Natural killer cell (primary cell): ENCODE results near the gene ATL2. TPM values are rescaled to one million over a fixed set of nuclear protein-coding genes. Genes with fewer than 3 reads are reported as not detected.

ENCODE experiments used
- ATAC-seq, 3 donors: fragments of 150-1000 bp in 2 of 3; fragments of 200-7000 bp in 1 of 3; cut with Tn5 transposase; 1 replicate in 1 of 3; 2 replicates in 2 of 3; pipeline ENCODE4 v1.10.0; 2021; ENCODE audit warnings: mild to moderate bottlenecking in 2 of 3, moderate library complexity in 2 of 3
- DNase-seq, 2 donors: peaks; one replicate each; pipeline versions ENCODE4 v3.0.0 to v3.0.0-alpha.2; 2013 to 2021; ENCODE audit warnings: mixed read lengths in 1 of 2
- H3K27ac ChIP-seq: one replicate; pipeline ENCODE4 v1.5.1; 2013; ENCODE audit warnings: mild to moderate bottlenecking, low read length
- H3K27me3 ChIP-seq: one replicate; pipeline ENCODE4 v1.6.1; 2013; ENCODE audit warnings: low read length; ENCODE audit not compliant: control insufficient read depth, insufficient read depth
- H3K36me3 ChIP-seq: one replicate; pipeline ENCODE4 v1.6.1; 2013; ENCODE audit warnings: low read length; ENCODE audit not compliant: control insufficient read depth, insufficient read depth
- H3K4me1 ChIP-seq: one replicate; pipeline ENCODE4 v1.6.1; 2013; ENCODE audit warnings: low read length; ENCODE audit not compliant: control insufficient read depth, insufficient read depth
- H3K4me3 ChIP-seq: one replicate; pipeline ENCODE4 v1.5.1; 2013; ENCODE audit warnings: low read length
- H3K9me3 ChIP-seq: one replicate; pipeline ENCODE4 v1.6.1; 2013; ENCODE audit warnings: low read length; ENCODE audit not compliant: control insufficient read depth, insufficient read depth
- H3K27ac Mint-ChIP-seq, 2 donors: one replicate each; pipeline ENCODE4 v1.8.0; 2022; ENCODE audit warnings: mild to moderate bottlenecking in 2 of 2, mixed read lengths in 2 of 2, moderate library complexity in 1 of 2
- H3K27me3 Mint-ChIP-seq, 2 donors: one replicate each; pipeline ENCODE4 v1.8.0; 2022; ENCODE audit warnings: low read depth in 2 of 2, mixed read lengths in 2 of 2
- H3K36me3 Mint-ChIP-seq: one replicate; pipeline ENCODE4 v1.8.0; 2022; ENCODE audit warnings: mixed read lengths
- H3K4me1 Mint-ChIP-seq, 2 donors: one replicate each; pipeline ENCODE4 v1.8.0; 2022; ENCODE audit warnings: mixed read lengths in 2 of 2
- H3K4me3 Mint-ChIP-seq: one replicate; pipeline ENCODE4 v1.8.0; 2022; ENCODE audit warnings: mild to moderate bottlenecking, moderate library complexity, mixed read lengths
- H3K9me3 Mint-ChIP-seq, 2 donors: one replicate each; pipeline ENCODE4 v1.8.0; 2022; ENCODE audit warnings: mixed read lengths in 2 of 2
- CTCF ChIP-seq: fragments of 200-600 bp; IDR thresholded peaks from one replicate; pipeline ENCODE4 v1.8.0; 2022; ENCODE audit warnings: antibody characterized with exemption
- WGBS: methylation state at CpG from one replicate; pipeline ENCODE4 v1.1.7; 2013; ENCODE audit warnings: missing lambda C conversion rate; ENCODE audit not compliant: insufficient coverage; 5-methylcytosine and 5-hydroxymethylcytosine counted together
- intact Hi-C: fragments of 100-400 bp; cut with micrococcal nuclease; formaldehyde crosslinking; loops from one replicate; pipeline ENCODE4 v1.14.2; 2022
- total RNA-seq, 4 donors: library from RNA; stranded (reverse); fragments of 120-200 nt in 1 of 4; gene quantifications; one replicate each; pipeline versions ENCODE4 v1.2.3 to v1.2.4, GENCODE V29; 2013 to 2022

ATL2 gene
- total RNA-seq, 3 donors from 2014 or later (not counting 1 experiment from before 2014, with no cell fraction given): 48.3 to 51.8 (median 51.5) TPM

GRCh38 chr2:38293152-38293865 is 83.8 kb downstream of the ATL2 start:
- Mint-ChIP-seq H3K9me3 (no peaks in the 10 kb centered on the region), H3K27ac (no peak overlapping the region), H3K4me3 (no peak overlapping the region), H3K27me3 (peaks cover 4 to 6% of the 10 kb centered on the region in 2 donors), H3K4me1 (no peaks in the 10 kb centered on the region), H3K36me3 (peaks cover 19% of the 10 kb centered on the region)
- DNase-seq (no peak), ATAC-seq (no peak)
- Histone ChIP-seq H3K4me3 (no peak overlapping the region), H3K27ac (no peak overlapping the region), H3K27me3 (peaks cover 1% of the 10 kb centered on the region), H3K4me1 (no peaks in the 10 kb centered on the region), H3K36me3 (peaks cover 23% of the 10 kb centered on the region), H3K9me3 (no peaks in the 10 kb centered on the region)
- 98% methylated on average over 6 of the region's 7 CpGs for WGBS
- intact Hi-C loops: no loop called here
- TF ChIP-seq CTCF: no peak

- Histone ChIP-seq H3K36me3 (no peaks in the 10 kb centered on the region), H3K27ac (no peak overlapping the region), H3K27me3 (peaks cover 2% of the 10 kb centered on the region), H3K4me3 (no peak overlapping the region), H3K4me1 (no peaks in the 10 kb centered on the region), H3K9me3 (no peaks in the 10 kb centered on the region)
- WGBS: 72% methylated on average over 3 of the region's 4 CpGs
- Mint-ChIP-seq H3K27me3 (peaks cover 19 to 25% of the 10 kb centered on the region in 2 donors), H3K36me3 (no peaks in the 10 kb centered on the region), H3K4me3 (no peak overlapping the region), H3K9me3 (no peaks in the 10 kb centered on the region), H3K4me1 (no peaks in the 10 kb centered on the region), H3K27ac (no peak overlapping the region)
- intact Hi-C loops: no loop called here
- no peak for TF ChIP-seq CTCF
- DNase-seq (no peak), ATAC-seq (no peak)
Observed at GRCh38 chr2:38290332-38290731, 86.7 kb downstream of the ATL2 start.

- Histone ChIP-seq H3K4me1 (no peaks in the 10 kb centered on the region), H3K27me3 (peaks cover 2% of the 10 kb centered on the region), H3K9me3 (no peaks in the 10 kb centered on the region), H3K36me3 (no peaks in the 10 kb centered on the region), H3K27ac (no peak overlapping the region), H3K4me3 (no peak overlapping the region)
- WGBS: 43% methylated on average over 2 of the region's 3 CpGs
- TF ChIP-seq CTCF: no peak
- no peak overlapping the region for H3K4me3 Mint-ChIP-seq
- peaks cover 22 to 38% of the 10 kb centered on the region in 2 donors for H3K27me3 Mint-ChIP-seq
- no peaks in the 10 kb centered on the region for H3K9me3 Mint-ChIP-seq
- DNase-seq (no peak), ATAC-seq (no peak)
- no peaks in the 10 kb centered on the region for H3K4me1 Mint-ChIP-seq
- intact Hi-C loops: no loop called here
- H3K36me3 Mint-ChIP-seq: no peaks in the 10 kb centered on the region
- no peak overlapping the region for H3K27ac Mint-ChIP-seq
Observed at GRCh38 chr2:38284971-38285370, 92.1 kb downstream of the ATL2 start.
